Thyroid gland (tissue), 4 donors: Measurements from ENCODE around the gene BRMS1L. TPM values are rescaled to one million over a fixed set of nuclear protein-coding genes. Genes with fewer than 3 reads are reported as not detected.

Experiments
- DNase-seq, 2 donors: peaks; one replicate each; pipeline ENCODE4 v3.0.0-alpha.2; 2019
- H3K27ac ChIP-seq, 3 donors: fragments of 200-600 bp; sonication (generic); 1 replicate in 2 of 3; 2 replicates in 1 of 3; pipeline ENCODE4 v1.5.1; 2016 to 2019; ENCODE audit warnings: mild to moderate bottlenecking in 1 of 3, moderate library complexity in 1 of 3
- H3K27me3 ChIP-seq: fragments of 200-600 bp; sonication (generic); one replicate; pipeline ENCODE4 v1.5.1; 2019
- H3K36me3 ChIP-seq, 2 donors: fragments of 200-600 bp; sonication (generic); one replicate each; pipeline ENCODE4 v1.5.1; 2016 to 2019
- H3K4me1 ChIP-seq, 2 donors: fragments of 200-600 bp; sonication (generic); one replicate each; pipeline ENCODE4 v1.5.1; 2017 to 2019
- H3K4me3 ChIP-seq, 3 donors: fragments of 200-600 bp; sonication (generic); replicated peaks in 1 of 3; 1 replicate in 2 of 3; 2 replicates in 1 of 3; pipeline ENCODE4 v1.5.1; 2016; ENCODE audit warnings: mild to moderate bottlenecking in 1 of 3
- H3K9me3 ChIP-seq: fragments of 200-600 bp; sonication (generic); one replicate; pipeline ENCODE4 v1.5.1; 2017
- CTCF ChIP-seq, 6 experiments: fragments of 200-600 bp in 3 of 6; fragments of 450-650 bp in 3 of 6; sonication (generic) in 3 of 6; IDR thresholded peaks; one replicate each; pipeline ENCODE4 v1.5.1; 2016 to 2019; ENCODE audit warnings: antibody characterized with exemption in 6 of 6, mild to moderate bottlenecking in 2 of 6, inconsistent platforms in 1 of 6, moderate library complexity in 1 of 6
- POLR2A ChIP-seq, 2 donors: fragments of 450-650 bp; IDR thresholded peaks; one replicate each; pipeline ENCODE4 v1.6.1; 2017; ENCODE audit warnings: antibody characterized with exemption in 2 of 2, mild to moderate bottlenecking in 2 of 2, moderate library complexity in 1 of 2
- WGBS, 2 donors: methylation state at CpG; one replicate each; pipeline ENCODE4 v1.1.5; 2017; 5-methylcytosine and 5-hydroxymethylcytosine counted together
- intact Hi-C: fragments of 100-400 bp; cut with DNase I; formaldehyde crosslinking; loops from one replicate; pipeline ENCODE4 v1.15.1; 2023
- total RNA-seq, 4 donors: library from RNA; depleted of rRNA; stranded (reverse); fragments of >200 nt; gene quantifications; one replicate each; pipeline ENCODE4 v1.2.3, GENCODE V29; 2016

The BRMS1L gene
- total RNA-seq, 4 donors from 2014 or later = 6.0 to 10.6 (median 8.3) TPM

GRCh38 chr14:35878272-35879150 is 52.4 kb downstream of the BRMS1L start:
- 41 to 51% methylated on average over 9 of the region's 9 CpGs for WGBS, 2 donors
- Histone ChIP-seq H3K4me1 (peaks cover 0 to 4% of the 10 kb centered on the region in 2 donors), H3K9me3 (no peaks in the 10 kb centered on the region), H3K27ac (no peak overlapping the region), H3K27me3 (no peaks in the 10 kb centered on the region), H3K36me3 (no peaks in the 10 kb centered on the region), H3K4me3 (no peak overlapping the region)
- TF ChIP-seq CTCF (IDR thresholded peaks at IDR 0.05) (no peak), POLR2A (IDR thresholded peaks at IDR 0.05) (no peak)
- DNase-seq = peak in 1 of 2 donors; percentile 10
- intact Hi-C loops = loop anchor here (5.0 kb wide), 1 partner anchor 194 kb away; no protein-coding TSS in a partner anchor

GRCh38 chr14:35879151-35879648 is 53.1 kb downstream of the BRMS1L start:
- Histone ChIP-seq H3K4me3 (no peak overlapping the region), H3K4me1 (peaks cover 0 to 4% of the 10 kb centered on the region in 2 donors), H3K27ac (no peak overlapping the region), H3K36me3 (no peaks in the 10 kb centered on the region), H3K9me3 (no peaks in the 10 kb centered on the region), H3K27me3 (no peaks in the 10 kb centered on the region)
- no peak for TF ChIP-seq POLR2A (IDR thresholded peaks at IDR 0.05)
- TF ChIP-seq CTCF (IDR thresholded peaks at IDR 0.05) = no peak
- no peak for DNase-seq
- WGBS, 2 donors = 46 to 58% methylated on average over 2 of the region's 2 CpGs
- intact Hi-C loops = loop anchor here (5.0 kb wide), 1 partner anchor 193 kb away; no protein-coding TSS in a partner anchor

- Histone ChIP-seq H3K4me3 (no peak overlapping the region), H3K27me3 (no peaks in the 10 kb centered on the region), H3K27ac (no peak overlapping the region), H3K4me1 (peaks cover 0 to 4% of the 10 kb centered on the region in 2 donors), H3K9me3 (no peaks in the 10 kb centered on the region), H3K36me3 (no peaks in the 10 kb centered on the region)
- WGBS, 2 donors = 68 to 73% methylated on average over 1 of the region's 1 CpG
- intact Hi-C loops = loop anchor here (5.0 kb wide), 1 partner anchor 193 kb away; no protein-coding TSS in a partner anchor
- TF ChIP-seq CTCF (IDR thresholded peaks at IDR 0.05) = peak in 3 of 6 experiments; percentile 52 to 63 (median 52)
- TF ChIP-seq POLR2A (IDR thresholded peaks at IDR 0.05) = no peak
- DNase-seq = no peak
Measured at GRCh38 chr14:35879654-35880249, 53.6 kb downstream of the BRMS1L start.

- no peak overlapping the region for H3K27ac ChIP-seq
- TF ChIP-seq CTCF (IDR thresholded peaks at IDR 0.05) (no peak), POLR2A (IDR thresholded peaks at IDR 0.05) (no peak)
- intact Hi-C loops = no loop called here
- H3K27me3 ChIP-seq = no peaks in the 10 kb centered on the region
- no peak overlapping the region for H3K4me3 ChIP-seq
- H3K9me3 ChIP-seq = no peaks in the 10 kb centered on the region
- no peaks in the 10 kb centered on the region for H3K36me3 ChIP-seq
- WGBS, 2 donors = 90 to 95% methylated on average over 2 of the region's 2 CpGs
- no peak for DNase-seq
- peaks cover 0 to 4% of the 10 kb centered on the region in 2 donors for H3K4me1 ChIP-seq
Measured at GRCh38 chr14:35881280-35881679, 55.1 kb downstream of the BRMS1L start.
